ENCODE results near the gene HAS3. TPM values are rescaled to one million over a fixed set of nuclear protein-coding genes. Genes with fewer than 3 reads are reported as not detected.
"Not testable (repeated sequence)": the region's sequence is repeated elsewhere in the genome, so short reads cannot be mapped to it uniquely, and the experiment has no call there.

HAS3 gene
- total RNA-seq, 3 donors from 2014 or later = 4.6 to 19.4 (median 15.0) TPM

- peak; percentile 89 to 93 (median 91) for DNase-seq
- peaks cover 15% of the 10 kb centered on the region for H3K4me1 ChIP-seq (ENCODE audit: low read depth)
- no peak for TF ChIP-seq CTCF (IDR thresholded peaks at IDR 0.05)
- no peaks in the 10 kb centered on the region for H3K36me3 ChIP-seq (ENCODE audit: low read depth)
- H3K9me3 ChIP-seq = no peaks in the 10 kb centered on the region
- peak within 1 kb of the TSS; percentile 72 for H3K4me3 ChIP-seq
- peak; percentile 96 for ATAC-seq
- intact Hi-C loops (cut with DNase I, micrococcal nuclease) = no loop called here
Observed at GRCh38 chr16:69132424-69133252, 27.2 kb downstream of the HAS3 start, which contains the start of the genes CHTF8 and UTP4. Gene CHTF8, minus strand, starts transcription at chr16:69132588. Its CDS starts 11,130 bp downstream, at chr16:69121458. Gene UTP4, plus strand, starts transcription at chr16:69132649. Its CDS starts 811 bp downstream, at chr16:69133460.

- H3K4me1 ChIP-seq (ENCODE audit: low read depth) = peaks cover 15% of the 10 kb centered on the region
- no peak for TF ChIP-seq CTCF (IDR thresholded peaks at IDR 0.05)
- H3K4me3 ChIP-seq = no peak overlapping the region
- H3K9me3 ChIP-seq = no peaks in the 10 kb centered on the region
- DNase-seq = no peak
- no peaks in the 10 kb centered on the region for H3K36me3 ChIP-seq (ENCODE audit: low read depth)
- no peak for ATAC-seq
- intact Hi-C loops (cut with DNase I, micrococcal nuclease) = no loop called here
Observed at GRCh38 chr16:69133373-69133954, 28.0 kb downstream of the HAS3 start.

- DNase-seq (no peak), ATAC-seq (no peak)
- Histone ChIP-seq H3K4me3 (no peak overlapping the region), H3K9me3 (no peaks in the 10 kb centered on the region), H3K36me3 (ENCODE audit: low read depth) (peaks cover 2% of the 10 kb centered on the region), H3K4me1 (ENCODE audit: low read depth) (peaks cover 9% of the 10 kb centered on the region)
- intact Hi-C loops (cut with DNase I, micrococcal nuclease) = no loop called here
- no peak for TF ChIP-seq CTCF (IDR thresholded peaks at IDR 0.05)
Observed at GRCh38 chr16:69138608-69139007, 33.2 kb downstream of the HAS3 start.

GRCh38 chr16:69139464-69139863, 34.0 kb downstream of the HAS3 start:
- ATAC-seq; H3K36me3 ChIP-seq (ENCODE audit: low read depth); H3K4me1 ChIP-seq (ENCODE audit: low read depth); intact Hi-C loops (cut with DNase I, micrococcal nuclease); DNase-seq; H3K9me3 ChIP-seq; H3K4me3 ChIP-seq: not testable (repeated sequence)

GRCh38 chr16:69141014-69141413, 35.6 kb downstream of the HAS3 start:
- ATAC-seq = no peak
- TF ChIP-seq CTCF (IDR thresholded peaks at IDR 0.05) = no peak
- intact Hi-C loops (cut with DNase I, micrococcal nuclease) = no loop called here
- Histone ChIP-seq H3K4me1 (ENCODE audit: low read depth) (no peaks in the 10 kb centered on the region), H3K4me3 (no peak overlapping the region), H3K36me3 (ENCODE audit: low read depth) (peaks cover 4% of the 10 kb centered on the region), H3K9me3 (no peaks in the 10 kb centered on the region)
- no peak for DNase-seq

- DNase-seq (no peak), ATAC-seq (no peak)
- TF ChIP-seq CTCF (IDR thresholded peaks at IDR 0.05) = no peak
- Histone ChIP-seq H3K9me3 (no peaks in the 10 kb centered on the region), H3K4me1 (ENCODE audit: low read depth) (no peaks in the 10 kb centered on the region), H3K4me3 (no peak overlapping the region), H3K36me3 (ENCODE audit: low read depth) (peaks cover 4% of the 10 kb centered on the region)
- intact Hi-C loops (cut with DNase I, micrococcal nuclease) = no loop called here
Observed at GRCh38 chr16:69141936-69142335, 36.5 kb downstream of the HAS3 start.
